KMS-11 (cell line): ENCODE results near the gene PFKFB4.

Experiments
- H2AFZ ChIP-seq: fragments of 200-600 bp; sonication (generic); 2 replicates; pipeline ENCODE4 v1.6.1; 2016; ENCODE audit warnings: antibody characterized with exemption, mixed run types, low read depth
- H3K27ac ChIP-seq: fragments of 200-600 bp; sonication (generic); 2 replicates; pipeline ENCODE4 v1.6.1; 2016; ENCODE audit warnings: mild to moderate bottlenecking, mixed run types
- H3K27me3 ChIP-seq: fragments of 200-600 bp; sonication (generic); 2 replicates; pipeline ENCODE4 v1.6.1; 2017; ENCODE audit warnings: mild to moderate bottlenecking, low read depth, mixed run types, moderate library complexity; ENCODE audit not compliant: insufficient read depth
- H3K36me3 ChIP-seq: fragments of 200-600 bp; sonication (generic); 2 replicates; pipeline ENCODE4 v1.6.1; 2017; ENCODE audit warnings: mild to moderate bottlenecking, mixed run types; ENCODE audit not compliant: insufficient read depth
- H3K4me1 ChIP-seq: fragments of 200-600 bp; sonication (generic); 2 replicates; pipeline ENCODE4 v1.6.1; 2016; ENCODE audit warnings: mild to moderate bottlenecking, low read depth, mixed run types; ENCODE audit not compliant: poor library complexity, severe bottlenecking
- H3K4me2 ChIP-seq: fragments of 200-600 bp; sonication (generic); 2 replicates; pipeline ENCODE4 v1.7.0; 2016; ENCODE audit warnings: mild to moderate bottlenecking, mixed run types
- H3K4me3 ChIP-seq: fragments of 200-600 bp; sonication (generic); IDR thresholded peaks from 2 replicates; pipeline ENCODE4 v1.6.1; 2017; ENCODE audit warnings: low read depth, low read length, mixed read lengths; ENCODE audit not compliant: insufficient read depth
- H3K79me2 ChIP-seq: fragments of 200-600 bp; sonication (generic); 2 replicates; pipeline ENCODE4 v1.6.1; 2016; ENCODE audit warnings: low read depth, mixed run types; ENCODE audit not compliant: insufficient read depth
- H3K9ac ChIP-seq: fragments of 200-600 bp; sonication (generic); 2 replicates; pipeline ENCODE4 v1.6.1; 2016; ENCODE audit warnings: mild to moderate bottlenecking, mixed run types
- H4K20me1 ChIP-seq: fragments of 200-600 bp; sonication (generic); 2 replicates; pipeline ENCODE4 v1.6.1; 2016; ENCODE audit warnings: mild to moderate bottlenecking, mixed run types; ENCODE audit not compliant: insufficient read depth
- CTCF ChIP-seq: fragments of 200-600 bp; sonication (generic); conservative IDR thresholded peaks from 2 replicates; pipeline ENCODE4 v1.6.1; 2017; ENCODE audit warnings: low read depth, mild to moderate bottlenecking, antibody characterized with exemption, low read length, moderate library complexity, mixed read lengths

PFKFB4 gene

DNA sequence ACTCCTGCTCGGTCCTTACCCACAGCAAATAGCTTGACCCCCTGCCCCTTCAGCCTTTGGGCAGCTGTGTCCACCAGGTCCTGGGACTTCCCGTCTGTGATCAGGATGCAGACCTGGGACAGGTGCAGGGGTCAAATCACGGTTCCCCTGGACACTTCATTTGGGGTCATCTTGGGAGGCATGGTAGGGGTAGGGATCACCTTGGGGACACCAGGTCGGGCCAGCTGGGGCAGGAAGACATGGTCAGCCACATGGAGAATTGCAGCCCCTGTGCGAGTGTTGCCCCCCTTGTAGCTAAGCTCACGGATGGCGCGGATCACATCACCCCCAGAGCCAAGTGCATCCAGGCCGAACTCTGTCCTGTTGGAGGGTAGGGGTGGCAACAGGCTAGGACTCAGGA lies 36.7 kb upstream of the PFKFB4 start:
- no peak for TF ChIP-seq CTCF
- H3K79me2 ChIP-seq = no peaks in the 10 kb centered on the region
- no peaks in the 10 kb centered on the region for H4K20me1 ChIP-seq
- H2AFZ ChIP-seq = no peak overlapping the region
- no peaks in the 10 kb centered on the region for H3K4me1 ChIP-seq
- H3K27ac ChIP-seq = no peak overlapping the region
- H3K36me3 ChIP-seq = no peaks in the 10 kb centered on the region
- H3K4me2 ChIP-seq = no peak overlapping the region
- no peak overlapping the region for H3K4me3 ChIP-seq
- H3K27me3 ChIP-seq = peaks cover 11% of the 10 kb centered on the region; the same call in 1 of the 2 replicates
- no peak overlapping the region for H3K9ac ChIP-seq

DNA sequence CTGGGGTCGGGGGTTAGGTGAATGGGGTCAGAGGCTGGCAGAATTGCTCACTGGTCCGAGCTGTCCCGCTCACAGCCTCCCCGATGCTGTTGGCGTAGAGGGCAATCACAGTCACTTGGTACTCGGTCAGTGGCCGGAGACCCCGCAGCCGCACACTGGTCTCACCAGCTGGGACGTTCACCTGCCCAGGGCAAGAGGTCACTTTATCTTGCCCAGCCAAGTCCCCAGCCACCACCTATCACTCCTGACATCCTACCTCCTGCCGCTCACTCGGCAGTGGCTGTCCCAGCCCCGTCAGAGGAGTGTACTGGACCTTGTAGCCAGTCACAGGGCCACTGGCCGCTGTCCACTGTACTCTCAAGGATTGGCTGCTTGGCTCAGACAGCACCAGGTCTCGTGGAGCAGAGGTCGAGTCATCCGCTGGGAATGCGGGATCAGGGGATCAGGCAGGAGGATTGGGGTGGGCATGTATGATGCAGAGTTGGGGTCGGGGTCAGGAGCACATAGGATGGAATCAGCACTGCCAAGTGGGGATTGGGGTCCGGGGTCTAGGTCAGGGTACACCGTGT lies 36.0 kb upstream of the PFKFB4 start:
- H3K27me3 ChIP-seq = peaks cover 11% of the 10 kb centered on the region; the same call in 1 of the 2 replicates
- no peak overlapping the region for H2AFZ ChIP-seq
- H3K27ac ChIP-seq = no peak overlapping the region
- no peak for TF ChIP-seq CTCF
- no peaks in the 10 kb centered on the region for H3K4me1 ChIP-seq
- no peaks in the 10 kb centered on the region for H3K79me2 ChIP-seq
- no peak overlapping the region for H3K4me3 ChIP-seq
- no peaks in the 10 kb centered on the region for H3K36me3 ChIP-seq
- H3K4me2 ChIP-seq = no peak overlapping the region
- H3K9ac ChIP-seq = no peak overlapping the region
- H4K20me1 ChIP-seq = no peaks in the 10 kb centered on the region

DNA sequence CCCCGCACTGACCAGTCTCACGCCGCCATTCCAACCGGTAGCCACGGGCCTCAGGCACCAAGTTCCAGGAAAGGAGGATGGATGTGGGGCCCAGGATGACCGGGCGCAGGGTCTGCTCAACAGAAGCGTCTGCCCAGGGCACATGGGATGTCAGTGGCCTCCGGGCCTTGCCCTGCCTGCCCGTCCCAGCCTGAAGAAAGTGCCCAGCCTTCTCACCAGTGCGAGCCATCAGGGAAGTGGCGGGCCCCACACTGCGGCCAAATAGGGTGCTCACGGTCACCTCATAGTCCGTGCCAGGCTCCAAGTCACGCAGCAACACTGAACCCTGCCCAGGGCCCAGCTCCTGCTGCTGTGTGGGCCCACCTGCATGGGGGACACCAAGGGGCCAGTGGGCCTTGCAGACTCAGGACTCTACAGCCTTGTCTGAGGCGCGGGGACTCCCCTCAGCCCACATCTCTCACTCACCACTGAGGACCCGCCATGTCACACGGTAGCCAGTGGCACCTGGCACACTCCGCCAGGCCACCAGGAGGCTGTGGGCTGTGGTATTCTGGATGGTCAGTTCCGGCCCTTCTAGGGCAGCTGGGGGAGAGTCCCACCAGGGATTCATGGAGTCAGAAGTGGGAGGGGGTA lies 35.4 kb upstream of the PFKFB4 start:
- TF ChIP-seq CTCF = no peak
- no peaks in the 10 kb centered on the region for H3K36me3 ChIP-seq

DNA sequence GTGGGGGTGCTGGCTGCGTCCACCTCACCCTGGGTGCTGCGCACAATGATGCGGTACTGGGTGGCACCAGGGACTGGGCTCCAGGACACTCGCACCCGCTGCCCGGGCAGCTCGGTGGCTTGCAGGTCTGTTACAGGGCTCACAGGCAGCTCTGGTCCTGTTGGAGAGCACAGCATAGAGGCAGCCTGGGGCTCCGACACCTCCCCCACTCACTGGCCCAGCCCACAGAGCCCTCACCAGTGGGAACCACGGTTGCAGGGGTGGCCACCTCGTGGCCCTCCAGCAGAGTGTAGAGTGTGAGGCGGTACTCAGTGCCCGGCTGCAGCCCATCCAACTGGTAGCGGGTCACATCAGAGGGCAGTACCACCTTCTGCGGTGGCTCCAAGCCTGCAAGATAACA lies 34.8 kb upstream of the PFKFB4 start:
- Histone ChIP-seq H3K4me2 (no peak overlapping the region), H3K9ac (no peak overlapping the region), H3K36me3 (no peaks in the 10 kb centered on the region), H2AFZ (no peak overlapping the region), H3K27me3 (peaks cover 13% of the 10 kb centered on the region; the same call in 1 of the 2 replicates), H3K27ac (no peak overlapping the region), H3K79me2 (no peaks in the 10 kb centered on the region), H3K4me3 (no peak overlapping the region), H4K20me1 (no peaks in the 10 kb centered on the region), H3K4me1 (no peaks in the 10 kb centered on the region)
- no peak for TF ChIP-seq CTCF

More for the DNA sequence above, 35.4 kb upstream of the PFKFB4 start:
- Histone ChIP-seq H3K27me3 (peaks cover 11% of the 10 kb centered on the region; the same call in 1 of the 2 replicates), H3K4me3 (no peak overlapping the region), H3K4me1 (no peaks in the 10 kb centered on the region), H4K20me1 (no peaks in the 10 kb centered on the region), H3K4me2 (no peak overlapping the region), H3K79me2 (no peaks in the 10 kb centered on the region), H3K27ac (no peak overlapping the region), H2AFZ (no peak overlapping the region), H3K9ac (no peak overlapping the region)
